NCI-H1694 (cell line): Measurements from ENCODE around the gene BTK.

Experiments used
- DNase-seq: peaks from one replicate; lab custom pipeline; 2025; lab: John Stamatoyannopoulos, UW

Gene BTK

DNA sequence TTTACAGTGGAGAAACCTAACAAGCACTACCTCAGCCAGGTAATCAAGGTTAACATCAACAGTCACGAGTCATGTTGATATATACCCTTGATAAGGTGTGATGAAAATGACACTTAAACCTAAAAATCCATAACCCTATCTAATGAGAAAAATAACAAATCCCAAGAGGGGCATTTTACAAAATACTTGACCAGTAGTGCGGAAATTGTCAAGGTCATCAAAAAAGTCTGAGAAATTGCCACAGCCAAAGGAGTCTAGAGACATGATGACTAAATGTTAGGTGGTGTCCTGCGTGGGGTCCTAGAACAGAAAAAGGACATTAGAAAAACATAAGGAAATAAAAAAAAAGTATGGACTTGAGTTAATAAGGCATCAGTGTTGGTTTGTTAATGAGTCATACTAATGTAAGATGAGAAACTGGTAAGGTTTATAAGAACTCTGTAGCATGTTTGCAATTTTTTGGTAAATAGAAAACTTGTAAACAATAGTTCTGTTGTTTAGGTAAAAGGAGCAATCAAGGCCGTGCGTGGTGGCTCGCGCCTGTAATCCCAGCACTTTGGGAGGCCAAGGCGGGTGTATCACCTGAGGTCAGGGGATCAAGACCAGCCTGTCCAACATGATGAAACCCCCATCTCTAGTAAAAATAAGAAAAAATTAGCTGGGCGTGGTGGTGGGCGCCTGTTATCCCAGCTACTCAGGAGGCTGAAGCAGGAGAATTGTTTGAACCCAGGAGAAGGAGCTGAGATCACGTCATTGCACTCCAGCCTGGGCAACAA, 7.7 kb upstream of the BTK start:
- no peak for DNase-seq

DNA sequence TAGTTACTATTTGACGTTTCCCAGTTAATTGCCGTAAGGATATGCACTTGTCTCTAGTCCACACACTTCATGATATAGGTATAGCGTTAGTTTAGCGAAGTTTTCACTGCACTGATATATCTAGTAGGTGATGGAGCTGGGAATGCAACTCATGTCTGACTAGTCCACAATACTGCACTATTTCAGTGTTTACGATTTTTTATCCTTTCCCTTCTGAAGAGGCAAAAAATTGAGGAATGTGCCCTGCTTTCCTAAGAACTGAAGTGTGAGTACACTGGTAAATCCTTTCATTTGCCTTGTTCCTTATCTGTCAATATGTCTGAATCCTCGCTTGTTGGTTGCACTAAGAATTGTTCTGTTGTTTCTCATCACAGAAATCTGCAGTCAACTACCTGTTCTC, 5.8 kb upstream of the BTK start:
- no peak for DNase-seq

DNA sequence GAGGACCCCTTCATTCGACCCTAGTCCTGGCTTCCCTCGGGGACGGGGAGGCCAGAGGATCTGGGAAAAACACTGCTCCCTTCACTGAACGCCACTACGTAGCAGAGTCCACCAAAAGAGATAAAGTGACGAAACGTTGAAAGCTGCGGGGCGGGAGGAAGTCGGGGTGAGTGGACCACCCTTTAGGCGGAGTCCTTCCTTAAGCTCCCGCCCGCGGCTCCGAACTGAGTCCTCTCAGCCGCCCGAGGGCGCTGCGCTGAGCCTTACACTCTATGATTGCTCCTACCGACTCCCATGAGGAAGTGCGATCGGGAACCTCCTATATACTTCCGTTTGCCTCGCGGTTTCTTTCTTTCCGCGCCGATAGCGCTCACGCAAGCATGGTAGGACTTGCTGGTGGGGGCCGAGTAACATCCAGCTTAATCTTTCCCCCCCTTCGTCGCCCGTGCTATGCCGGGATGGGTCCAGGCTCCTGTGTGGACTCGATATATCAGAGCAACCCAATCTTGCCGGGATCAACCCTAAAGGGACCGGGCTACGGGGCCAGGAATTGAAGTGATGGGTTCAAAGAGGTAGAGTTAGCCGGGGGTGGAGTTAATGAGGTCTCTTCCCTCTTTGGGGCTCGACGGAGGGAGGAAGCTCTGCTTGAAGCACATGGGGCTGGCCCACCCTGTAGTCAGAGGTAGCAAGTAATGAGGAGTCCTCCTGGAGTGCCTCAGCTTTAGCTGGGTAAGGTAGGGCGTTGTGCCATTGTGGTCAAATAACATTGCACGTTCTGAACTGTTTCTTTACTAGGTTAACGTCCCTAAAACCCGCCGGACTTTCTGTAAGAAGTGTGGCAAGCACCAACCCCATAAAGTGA, 4.9 kb upstream of the BTK start, which contains the start of gene RPL36A:
RPL36A (plus strand) TSS at position 348 of the 862 bp plus-strand sequence; CDS start at position 381, 33 bp downstream.
- peak; percentile 94 for DNase-seq

DNA sequence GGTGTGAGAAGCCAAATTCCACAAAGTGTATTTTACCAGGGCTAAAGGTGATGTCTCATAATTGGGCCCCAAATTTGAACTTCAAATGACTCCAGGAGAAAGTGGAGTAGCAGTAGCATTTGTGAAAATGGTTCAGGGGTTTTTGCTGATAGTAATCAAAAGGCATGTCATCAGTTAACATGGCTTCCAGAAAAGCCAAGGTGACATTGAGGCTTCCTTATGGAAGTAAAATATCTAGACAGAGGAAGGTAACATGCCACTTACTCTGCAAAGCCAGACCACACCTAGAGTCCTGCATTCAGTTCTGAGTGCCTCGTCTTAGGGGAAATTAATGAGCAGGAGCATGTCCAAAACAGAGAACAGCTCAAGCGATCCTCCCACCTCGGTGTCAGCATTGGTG, 2.6 kb upstream of the BTK start:
- no peak for DNase-seq

DNA sequence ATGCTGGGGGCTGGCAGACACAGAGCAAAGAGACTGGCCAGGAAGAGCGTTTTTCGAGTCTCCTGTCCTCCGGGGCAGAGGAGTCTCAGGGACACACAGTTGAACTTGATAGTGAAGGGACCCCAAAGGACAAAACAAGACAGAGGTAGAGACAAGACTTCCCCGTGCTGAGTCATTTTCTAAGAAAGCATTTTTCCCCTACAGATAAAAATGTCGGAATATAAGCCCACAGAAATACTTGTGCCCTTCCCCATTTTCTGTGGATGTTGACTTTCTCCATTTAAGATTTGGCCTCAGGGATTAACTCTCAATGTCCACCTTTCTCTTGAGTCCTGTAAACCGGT, 523 bp upstream of the BTK start:
- DNase-seq, result no peak

DNA sequence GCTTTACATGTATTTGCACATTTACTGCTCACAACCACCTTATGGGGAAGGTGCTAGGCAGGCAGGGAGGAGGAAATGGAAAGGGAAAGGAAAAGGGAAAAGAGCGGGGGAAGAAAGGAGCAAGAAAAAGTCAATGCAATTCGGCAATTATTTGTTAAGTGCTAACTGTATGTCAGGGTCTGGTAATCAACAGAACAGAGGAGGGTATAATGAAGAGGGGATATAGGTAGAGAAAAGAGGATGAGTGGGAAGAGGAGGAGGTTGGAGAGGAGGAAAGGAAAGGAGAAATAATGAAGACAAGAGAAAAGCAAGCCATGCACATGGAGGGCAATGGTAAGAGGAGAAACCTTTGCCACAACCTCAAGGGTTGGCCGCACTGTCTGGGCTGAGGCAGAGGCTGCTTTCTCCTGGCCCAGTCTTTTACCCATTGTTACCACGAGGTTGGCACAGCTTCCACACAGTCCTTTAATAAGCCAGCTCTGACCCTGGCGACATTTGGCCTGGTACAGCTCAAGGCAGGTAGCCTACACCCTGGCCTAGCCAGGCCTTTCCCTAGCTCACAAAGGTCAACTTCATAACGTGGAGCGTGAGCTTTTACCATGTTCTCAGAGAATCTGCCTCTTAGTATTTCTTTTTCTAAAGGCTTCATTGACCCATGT, 836 bp downstream of the BTK start:
- DNase-seq, result no peak

DNA sequence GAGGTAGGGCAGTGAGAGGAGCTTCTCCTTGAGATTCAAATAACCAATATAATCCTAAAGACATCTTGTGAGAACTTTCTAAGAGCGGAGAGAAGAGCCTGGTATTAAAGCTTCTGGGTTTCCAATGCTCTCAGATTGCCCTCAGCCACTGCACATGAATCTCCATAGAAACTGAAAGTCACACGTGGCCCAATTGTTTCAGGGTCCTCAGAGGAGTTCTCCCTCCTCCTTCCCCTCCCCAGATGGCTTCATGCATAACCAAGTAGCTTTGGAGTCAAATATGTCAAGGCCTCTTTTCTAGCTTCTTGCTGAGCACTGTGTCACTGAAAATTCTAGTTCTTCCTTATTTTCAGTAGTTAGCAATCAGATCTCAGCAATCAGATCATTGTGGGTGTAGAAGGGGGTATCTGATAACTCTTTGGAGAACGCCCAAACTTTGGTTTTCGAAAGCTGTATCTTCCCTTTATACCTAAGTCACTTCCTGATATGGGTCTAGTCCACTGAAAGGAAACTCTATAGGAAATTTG, 2.2 kb downstream of the BTK start:
- DNase-seq, result no peak

DNA sequence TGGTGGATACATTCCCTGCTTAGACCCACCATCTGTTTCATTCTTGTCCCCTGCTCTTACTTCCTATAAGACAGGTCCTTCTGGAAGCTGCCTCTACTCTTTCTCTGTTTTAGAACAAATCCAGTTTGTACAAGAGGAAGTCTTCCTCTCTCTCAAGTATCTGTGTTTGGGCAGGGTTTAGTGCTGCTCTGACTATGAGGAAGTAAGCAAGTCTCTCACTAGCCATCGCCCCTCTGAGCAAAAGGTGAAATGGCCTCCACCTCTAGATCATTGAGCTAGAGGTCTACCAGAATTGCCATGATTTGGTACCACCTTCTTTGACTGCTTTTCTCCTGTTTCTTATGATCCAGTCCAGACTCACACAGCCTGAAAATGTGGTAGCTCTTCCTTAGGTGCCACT, 8.4 kb downstream of the BTK start:
- DNase-seq, result no peak

DNA sequence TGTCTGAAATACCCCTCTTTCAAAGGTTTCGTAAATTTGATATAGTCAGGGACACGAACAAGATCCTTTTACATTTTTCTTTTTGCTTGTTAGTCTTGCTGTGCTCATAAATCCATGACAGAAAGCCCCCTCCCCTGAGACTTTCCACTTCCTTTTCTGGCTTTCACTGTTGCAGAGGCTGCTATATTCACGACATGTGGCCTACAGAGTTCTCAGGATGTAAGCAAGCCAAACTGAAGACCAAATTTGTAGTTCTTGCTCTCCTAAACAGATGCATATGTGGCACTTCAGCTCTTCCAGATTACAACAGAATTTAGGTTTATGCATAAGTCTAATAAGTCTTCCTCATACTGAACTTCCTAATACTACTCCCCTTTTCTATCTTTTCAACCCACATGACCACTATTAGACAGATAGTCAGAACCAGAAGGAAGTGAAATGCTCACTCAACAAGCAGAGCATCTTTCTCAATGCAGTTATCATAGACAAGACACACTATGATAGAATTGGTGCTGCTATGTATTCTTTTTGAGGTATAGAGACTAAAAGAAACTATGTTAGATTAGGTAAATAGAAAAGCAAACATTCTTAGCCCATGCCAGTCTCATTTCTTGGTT, 15.0 kb downstream of the BTK start:
- DNase-seq, result no peak

DNA sequence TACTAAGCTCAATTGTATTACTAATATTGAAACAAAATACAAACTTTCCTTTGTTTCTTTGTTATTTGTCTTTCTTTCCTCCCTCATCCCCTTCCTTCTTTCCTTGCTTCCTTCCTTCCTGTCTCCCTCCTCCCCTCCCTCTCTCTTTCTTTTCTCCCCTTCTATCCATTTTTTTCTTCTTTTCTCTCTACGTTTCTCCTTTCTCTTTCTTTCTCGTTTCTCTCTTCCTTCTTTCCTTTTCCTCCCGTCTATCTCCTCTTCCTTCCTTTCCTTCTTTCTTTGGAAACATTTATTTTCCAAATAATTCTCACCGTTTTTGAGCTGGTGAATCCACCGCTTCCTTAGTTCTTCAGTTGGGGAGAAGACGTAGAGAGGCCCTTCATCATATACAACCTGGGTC, 16.3 kb downstream of the BTK start:
- no peak for DNase-seq

DNA sequence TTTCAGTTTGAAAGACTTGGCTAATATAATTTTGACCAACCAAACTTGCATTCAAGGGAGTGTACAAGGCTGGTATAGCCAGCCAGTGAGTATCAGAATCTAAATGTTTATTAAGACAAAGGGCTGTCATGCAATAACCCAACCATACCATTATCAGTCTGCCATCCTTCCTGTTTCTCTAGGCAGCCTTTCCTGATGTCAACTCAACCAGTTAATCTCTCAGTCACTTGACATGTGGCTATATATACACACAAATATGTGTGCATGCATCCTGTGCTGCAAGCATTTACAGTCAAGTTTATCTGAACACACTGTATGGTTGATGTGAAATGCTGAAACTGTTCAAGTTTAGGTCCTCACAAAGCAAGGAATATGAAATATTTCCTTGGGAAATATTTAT, 17.2 kb downstream of the BTK start:
- DNase-seq, result no peak

DNA sequence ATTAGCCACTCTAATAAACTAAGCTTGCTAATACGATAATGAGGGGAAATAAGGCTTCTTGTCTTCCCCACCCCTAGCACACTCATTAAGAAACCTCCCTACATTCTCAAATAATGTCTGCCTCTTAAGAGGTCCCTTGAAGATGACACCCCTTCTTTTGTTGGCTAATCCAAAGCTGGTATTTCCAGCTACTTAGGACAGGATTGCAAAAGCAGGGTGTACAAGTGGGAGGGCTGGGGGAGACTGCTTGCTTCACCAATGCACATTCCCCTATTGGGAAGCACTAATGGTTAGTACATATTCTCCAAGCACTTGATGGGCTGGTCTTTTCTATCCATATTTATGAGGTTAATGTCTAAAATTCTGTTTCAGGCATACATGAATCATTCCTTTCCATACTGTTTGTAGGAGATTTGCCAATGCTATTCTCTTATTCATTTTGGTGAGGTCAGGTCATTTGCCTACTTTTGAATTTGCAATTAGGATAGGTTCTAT, 20.6 kb downstream of the BTK start:
- no peak for DNase-seq

DNA sequence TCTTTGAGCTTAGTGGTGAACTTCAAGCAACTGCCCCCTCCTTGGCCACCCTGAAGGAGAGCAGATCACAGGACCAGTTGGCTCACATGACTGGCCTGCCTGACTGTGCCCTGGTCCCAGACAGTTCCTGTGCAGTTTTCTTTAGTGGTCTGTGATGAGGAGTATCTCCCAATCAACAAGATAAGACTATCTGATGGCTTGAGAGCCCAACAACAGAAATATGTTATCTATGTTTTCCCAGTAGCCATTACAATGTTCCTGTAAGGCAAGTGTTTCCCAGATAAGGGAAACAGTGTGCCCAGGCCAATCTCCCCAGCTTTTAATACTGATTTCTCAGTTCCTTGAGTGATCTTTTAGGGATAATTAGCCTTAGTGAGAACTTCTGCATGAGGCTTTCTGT, 23.2 kb downstream of the BTK start:
- DNase-seq, result no peak

DNA sequence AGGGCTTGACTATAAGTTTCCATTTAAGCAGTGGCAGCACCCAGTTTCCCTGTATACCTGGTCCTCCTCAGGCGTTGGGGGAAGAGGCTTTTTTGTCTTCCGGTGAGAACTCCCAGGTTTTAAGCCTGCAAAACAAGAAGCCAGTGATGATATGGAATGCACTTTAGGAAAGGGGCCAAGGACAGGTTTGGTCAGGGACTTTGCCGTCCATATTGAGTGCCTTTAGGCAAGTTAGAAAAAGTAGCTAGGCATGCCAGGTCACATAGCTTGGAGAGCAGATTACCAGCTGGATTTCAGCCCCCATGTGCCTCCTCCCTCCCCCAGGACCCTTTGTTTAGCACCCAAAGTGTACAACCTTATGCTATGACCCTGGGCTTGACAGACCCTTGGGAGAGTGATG, 23.9 kb downstream of the BTK start:
- no peak for DNase-seq

DNA sequence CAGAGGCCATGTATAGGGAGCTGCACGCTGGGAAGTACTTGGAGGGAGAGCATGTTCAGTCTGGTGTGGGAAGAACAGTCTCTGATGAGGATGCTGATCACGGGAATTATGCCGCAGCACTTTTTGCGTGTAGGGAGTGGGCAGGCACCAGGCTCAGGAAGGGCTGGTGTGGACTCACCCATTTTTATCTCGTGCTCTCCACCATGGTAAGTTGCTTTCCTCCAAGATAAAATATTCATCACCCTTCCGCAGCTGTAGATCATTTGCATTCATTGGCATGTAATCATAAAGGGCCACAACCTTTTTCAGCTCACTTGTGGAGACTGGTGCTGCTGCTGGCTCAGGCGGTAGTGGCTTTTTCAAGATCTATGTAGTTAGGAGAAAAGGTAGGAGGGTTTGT, 25.6 kb downstream of the BTK start:
- no peak for DNase-seq

DNA sequence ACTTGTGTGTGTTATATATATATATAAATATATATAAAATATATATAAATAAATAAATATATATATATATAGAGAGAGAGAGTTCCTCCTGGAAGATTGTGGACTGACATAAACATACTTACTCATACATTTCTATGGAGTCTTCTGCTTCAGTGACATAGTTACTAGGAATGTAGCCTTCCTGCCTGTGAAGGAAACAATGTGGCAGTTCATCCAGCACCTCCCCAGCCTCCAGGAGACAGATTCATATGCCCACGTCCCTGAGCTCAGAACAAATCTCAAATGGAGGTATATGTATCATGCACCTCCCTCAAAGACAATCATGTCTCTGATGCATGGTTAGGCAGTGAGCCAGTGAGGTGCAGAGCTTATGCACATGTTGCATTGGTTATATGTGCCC, 26.0 kb downstream of the BTK start:
- no peak for DNase-seq

DNA sequence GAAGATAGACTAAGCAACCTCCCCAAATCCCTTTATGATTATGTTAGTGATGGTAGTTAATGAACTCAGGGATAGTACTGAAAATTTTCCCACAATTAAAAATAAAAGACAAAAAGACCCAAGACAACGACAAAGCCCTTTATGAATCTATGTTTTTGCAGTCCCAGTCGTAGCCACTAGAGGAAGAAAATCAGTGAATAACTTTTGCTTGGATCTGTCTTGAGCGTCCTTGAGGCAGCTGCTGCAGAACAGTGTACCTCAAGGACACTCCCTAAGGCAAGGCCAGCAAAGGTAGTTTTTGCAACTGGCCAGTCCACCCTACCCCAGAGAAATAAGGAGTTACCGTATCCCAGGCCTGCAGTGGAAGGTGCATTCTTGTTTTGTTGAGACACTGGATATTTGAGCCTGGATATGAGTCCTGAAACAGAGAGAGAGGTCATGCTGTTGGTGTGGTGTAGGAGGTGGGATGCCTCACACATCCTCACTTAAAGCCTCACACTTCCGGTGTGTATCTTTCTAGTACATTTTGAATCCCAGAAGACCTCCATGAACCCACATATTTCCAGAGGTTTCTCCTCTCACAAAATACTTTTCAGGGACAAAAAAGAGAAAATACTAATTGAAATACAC, 28.7 kb downstream of the BTK start:
- DNase-seq, result no peak

DNA sequence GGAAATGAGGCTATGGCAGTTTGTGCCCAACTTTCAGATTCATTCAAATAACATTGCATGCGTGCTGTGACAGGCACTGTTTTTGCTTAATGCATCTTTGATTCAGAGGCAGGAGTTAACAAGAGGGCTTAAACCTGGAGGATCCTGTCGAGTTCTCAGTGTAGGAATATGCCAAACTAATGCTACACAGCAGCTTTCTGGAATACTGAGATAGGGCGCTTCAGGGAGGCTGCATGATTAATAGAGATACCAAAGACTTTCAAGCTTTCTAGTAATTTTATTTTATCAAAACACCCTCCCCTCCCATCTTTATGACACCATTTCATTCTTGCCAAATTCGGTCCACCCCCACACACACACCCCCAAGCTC, 36.8 kb downstream of the BTK start:
- DNase-seq, result no peak

DNA sequence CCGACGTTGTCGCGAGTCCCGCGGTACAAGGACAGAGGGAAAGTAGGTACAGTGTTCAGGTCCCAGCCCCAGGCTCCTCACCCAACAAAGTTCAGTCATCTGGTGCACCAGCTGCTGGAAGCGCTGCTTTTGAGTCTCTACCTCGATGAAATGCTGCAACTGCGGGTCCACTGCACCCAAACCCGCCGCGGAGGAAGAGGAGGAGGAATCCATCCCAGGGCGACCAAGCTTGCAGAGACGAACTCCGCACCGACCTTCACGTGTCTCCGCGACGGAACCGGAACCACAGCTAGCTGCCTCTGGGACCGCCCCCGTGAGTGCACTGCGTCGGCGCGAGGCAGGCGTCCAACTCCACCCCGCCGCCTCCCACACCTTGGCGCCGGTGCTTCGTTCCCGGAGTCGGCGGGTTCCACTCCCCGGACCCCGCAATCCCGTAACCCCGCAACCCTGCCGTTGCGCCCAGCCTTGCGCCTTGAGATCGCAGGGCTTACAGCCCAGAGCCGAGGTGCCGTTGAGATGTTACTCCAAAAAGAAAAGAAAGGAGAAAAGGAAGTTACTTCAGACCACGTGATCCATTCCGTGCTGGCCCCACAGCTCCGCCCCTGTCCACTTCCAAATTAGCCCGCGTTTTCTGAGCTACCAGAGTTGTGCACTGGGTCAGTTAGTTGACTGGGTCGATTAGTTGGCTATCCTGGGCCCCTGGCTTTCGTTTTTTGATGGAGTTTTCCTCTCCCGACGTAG, 37.4 kb downstream of the BTK start, which contains the start of gene TIMM8A:
TIMM8A (minus strand) TSS at position 291 of the 741 bp plus-strand sequence; CDS start at position 213, 78 bp downstream.
- peak; percentile 40 for DNase-seq

DNA sequence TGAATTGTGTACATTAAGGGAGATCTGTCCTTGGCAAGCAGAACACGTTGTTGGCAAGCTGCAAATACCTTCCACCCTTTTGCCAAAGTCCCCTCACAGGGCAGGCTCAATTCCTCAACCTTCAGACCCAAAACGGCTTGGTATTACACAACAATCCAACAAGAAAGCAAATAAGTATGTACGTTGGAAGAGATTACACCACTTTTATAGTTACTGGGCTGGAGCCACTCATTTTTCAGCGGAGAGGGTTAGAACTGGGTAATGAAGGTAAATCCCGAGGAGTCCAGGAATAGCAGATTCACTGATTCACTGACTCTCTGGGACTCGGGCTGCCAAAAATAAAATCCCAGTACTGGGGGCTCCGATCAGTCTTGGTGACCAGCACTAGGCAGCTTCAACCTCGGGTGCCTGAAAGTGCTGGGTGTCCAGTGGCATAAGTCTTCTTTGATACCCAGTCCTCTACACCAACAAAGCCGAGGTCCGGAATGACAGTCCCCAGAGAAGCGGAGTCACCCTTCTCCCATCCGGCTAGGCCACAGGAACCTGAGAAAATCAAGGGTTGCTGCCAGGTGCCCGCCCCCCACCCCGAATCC, 38.0 kb downstream of the BTK start:
- DNase-seq, result no peak
